Transverse colon (tissue), 4 donors: Measurements from ENCODE around the gene OR6F1. TPM values are rescaled to one million over a fixed set of nuclear protein-coding genes. Genes with fewer than 3 reads are reported as not detected.
"Not testable (repeated sequence)": the region's sequence is repeated elsewhere in the genome, so short reads cannot be mapped to it uniquely, and the experiment has no call there.

Experiments
- DNase-seq: peaks from one replicate; pipeline ENCODE4 v3.0.0-alpha.2; 2019
- H3K27ac ChIP-seq, 4 donors: fragments of 200-600 bp; sonication (generic); 2 replicates each; pipeline ENCODE4 v1.5.1; 2016 to 2018; ENCODE audit warnings: inconsistent platforms in 4 of 4
- H3K27me3 ChIP-seq: fragments of 200-600 bp; sonication (generic); 2 replicates; pipeline ENCODE4 v1.5.1; 2017; ENCODE audit warnings: inconsistent platforms
- H3K36me3 ChIP-seq, 4 donors: fragments of 200-600 bp; sonication (generic); 2 replicates each; pipeline ENCODE4 v1.5.1; 2017 to 2019; ENCODE audit warnings: inconsistent platforms in 4 of 4
- H3K4me1 ChIP-seq, 4 donors: fragments of 200-600 bp; sonication (generic); 2 replicates each; pipeline ENCODE4 v1.5.1; 2017 to 2020; ENCODE audit warnings: inconsistent platforms in 4 of 4
- H3K4me3 ChIP-seq, 4 donors: fragments of 200-600 bp; sonication (generic); 1 replicate in 1 of 4; 2 replicates in 3 of 4; pipeline versions ENCODE4 v1.5.1 to v1.6.1; 2017 to 2019; ENCODE audit warnings: inconsistent platforms in 4 of 4
- H3K9me3 ChIP-seq, 2 donors: fragments of 200-600 bp; sonication (generic); 2 replicates each; pipeline ENCODE4 v1.5.1; 2017 to 2019; ENCODE audit warnings: inconsistent platforms in 2 of 2
- CTCF ChIP-seq, 5 experiments: fragments of 200-600 bp in 3 of 5; fragments of 450-650 bp in 2 of 5; sonication (generic) in 3 of 5; IDR thresholded peaks; 1 replicate in 2 of 5; 2 replicates in 3 of 5; pipeline ENCODE4 v1.5.1; 2016 to 2017; ENCODE audit warnings: antibody characterized with exemption in 5 of 5, inconsistent platforms in 3 of 5, mild to moderate bottlenecking in 2 of 5, moderate library complexity in 1 of 5
- EP300 ChIP-seq: sonication (generic); formaldehyde crosslinking; IDR thresholded peaks from one replicate; pipeline ENCODE4 v1.6.1; 2017; ENCODE audit warnings: antibody characterized with exemption, low read depth
- POLR2A ChIP-seq: fragments of 450-650 bp; IDR thresholded peaks from one replicate; pipeline ENCODE4 v1.6.1; 2016; ENCODE audit warnings: antibody characterized with exemption, mild to moderate bottlenecking, moderate library complexity
- POLR2AphosphoS5 ChIP-seq, 3 donors: sonication (generic); formaldehyde crosslinking; IDR thresholded peaks; one replicate each; pipeline ENCODE4 v1.6.1; 2016; ENCODE audit warnings: antibody characterized with exemption in 3 of 3
- WGBS, 2 donors: methylation state at CpG; one replicate each; pipeline ENCODE4 v1.1.5; 2018; ENCODE audit warnings: low coverage in 1 of 2; 5-methylcytosine and 5-hydroxymethylcytosine counted together
- in situ Hi-C, 4 donors: fragments of 200-750 bp; cut with MboI; loops; one replicate each; pipeline versions ENCODE4 v1.15.0 to v1.15.1; 2017; ENCODE audit warnings: low sequenced_read_pairs in 3 of 4, low pct_ligation_motif_present in 1 of 4, low pct_unique_long_range_greater_than_20kb in 1 of 4
- intact Hi-C: fragments of 100-400 bp; cut with DNase I; formaldehyde crosslinking; loops from one replicate; pipeline ENCODE4 v1.15.1; 2023; ENCODE audit warnings: low total_unique reads
- total RNA-seq, 4 donors: library from RNA; depleted of rRNA; stranded (reverse); fragments of >200 nt; gene quantifications; one replicate each; pipeline ENCODE4 v1.1.0, GENCODE V29; 2016

The OR6F1 gene
- not detected for total RNA-seq

- in situ Hi-C loops = no loop called here
- no peaks in the 10 kb centered on the region for H3K27me3 ChIP-seq
- H3K4me1 ChIP-seq = no peaks in the 10 kb centered on the region
- DNase-seq = no peak
- 89 to 94% methylated on average over 3 of the region's 3 CpGs for WGBS, 2 donors
- H3K36me3 ChIP-seq = no peaks in the 10 kb centered on the region
- no peak within 1 kb of the TSS for H3K4me3 ChIP-seq
- no peak within 1 kb of the TSS for H3K27ac ChIP-seq
- TF ChIP-seq CTCF (IDR thresholded peaks at IDR 0.05) (no peak), POLR2A (no peak), POLR2AphosphoS5 (IDR thresholded peaks at IDR 0.05) (no peak), EP300 (no peak)
- intact Hi-C loops = no loop called here
- H3K9me3 ChIP-seq = no peaks in the 10 kb centered on the region
Observed at GRCh38 chr1:247716546-247716945, at the start of gene OR6F1. TSS of gene OR6F1 (minus strand) at chr1:247716646. CDS start at chr1:247712755, 3,891 bp downstream.

GRCh38 chr1:247760456-247760855, 44.0 kb upstream of the OR6F1 start, which contains the start of gene OR1C1:
TSS of gene OR1C1 (minus strand) at chr1:247760556. CDS start at chr1:247758406, 2,150 bp downstream.
- no peak for TF ChIP-seq CTCF (IDR thresholded peaks at IDR 0.05)
- no peak for TF ChIP-seq POLR2A
- no peak for TF ChIP-seq POLR2AphosphoS5 (IDR thresholded peaks at IDR 0.05)
- TF ChIP-seq EP300 = no peak
- DNase-seq = no peak
- Histone ChIP-seq H3K36me3 (no peaks in the 10 kb centered on the region), H3K4me1 (no peaks in the 10 kb centered on the region), H3K27ac (no peak within 1 kb of the TSS), H3K27me3 (no peaks in the 10 kb centered on the region), H3K4me3 (no peak within 1 kb of the TSS), H3K9me3 (no peaks in the 10 kb centered on the region)
- in situ Hi-C loops (no loop called here), intact Hi-C loops (no loop called here)
- WGBS, 2 donors = 89 to 94% methylated on average over 3 of the region's 3 CpGs

GRCh38 chr1:247754311-247754710, 37.9 kb upstream of the OR6F1 start:
- WGBS, 2 donors = 90 to 100% methylated on average over 1 of the region's 1 CpG
- intact Hi-C loops, H3K27me3 ChIP-seq, H3K4me3 ChIP-seq, DNase-seq, H3K27ac ChIP-seq, H3K36me3 ChIP-seq, in situ Hi-C loops, H3K4me1 ChIP-seq, H3K9me3 ChIP-seq: not testable (repeated sequence)

- intact Hi-C loops (no loop called here), in situ Hi-C loops (no loop called here)
- Histone ChIP-seq H3K27ac (no peak overlapping the region), H3K36me3 (no peaks in the 10 kb centered on the region), H3K27me3 (no peaks in the 10 kb centered on the region), H3K9me3 (no peaks in the 10 kb centered on the region), H3K4me3 (no peak overlapping the region), H3K4me1 (no peaks in the 10 kb centered on the region)
- DNase-seq = no peak
- TF ChIP-seq CTCF (IDR thresholded peaks at IDR 0.05) (no peak), EP300 (no peak), POLR2A (no peak), POLR2AphosphoS5 (IDR thresholded peaks at IDR 0.05) (no peak)
- no CpG with 5 or more reads among the region's 1 CpG for WGBS, 2 donors
Observed at GRCh38 chr1:247749870-247750269, 33.4 kb upstream of the OR6F1 start.

GRCh38 chr1:247748041-247748440, 31.6 kb upstream of the OR6F1 start, which contains the start of gene OR14A2:
TSS of gene OR14A2 (minus strand) at chr1:247748141.
- intact Hi-C loops = no loop called here
- Histone ChIP-seq H3K27me3 (no peaks in the 10 kb centered on the region), H3K27ac (no peak within 1 kb of the TSS), H3K4me1 (no peaks in the 10 kb centered on the region), H3K36me3 (no peaks in the 10 kb centered on the region), H3K9me3 (no peaks in the 10 kb centered on the region), H3K4me3 (no peak within 1 kb of the TSS)
- in situ Hi-C loops = no loop called here
- no peak for DNase-seq
- WGBS, 2 donors = 88 to 89% methylated on average over 2 of the region's 2 CpGs
- TF ChIP-seq EP300 = no peak
- no peak for TF ChIP-seq POLR2AphosphoS5 (IDR thresholded peaks at IDR 0.05)
- TF ChIP-seq POLR2A = no peak
- TF ChIP-seq CTCF (IDR thresholded peaks at IDR 0.05) = no peak
